T-helper 22 cell (primary cell): Measurements from ENCODE around the gene TAS2R41.

Source experiments
- DNase-seq: peaks from one replicate; pipeline ENCODE4 v3.0.0-alpha.2; 2020; ENCODE audit warnings: low read depth

Gene TAS2R41

GRCh38 chr7:143477501-143478150 lies at the start of gene TAS2R41:
Gene TAS2R41, plus strand, starts transcription at chr7:143477873. Its CDS starts 0 bp downstream, at chr7:143477873.
- DNase-seq, result no peak

GRCh38 chr7:143429770-143430698 lies 47.6 kb upstream of the TAS2R41 start:
- DNase-seq, result no peak

- no peak for DNase-seq
Observed at GRCh38 chr7:143431109-143431508, 46.6 kb upstream of the TAS2R41 start.

GRCh38 chr7:143433759-143434158 lies 43.9 kb upstream of the TAS2R41 start:
- DNase-seq, result no peak

- DNase-seq, result no peak
Observed at GRCh38 chr7:143434660-143435059, 43.0 kb upstream of the TAS2R41 start.

- no peak for DNase-seq
Observed at GRCh38 chr7:143435266-143435665, 42.4 kb upstream of the TAS2R41 start.

- DNase-seq, result no peak
Observed at GRCh38 chr7:143436325-143436946, 41.2 kb upstream of the TAS2R41 start.

- DNase-seq, result no peak
Observed at GRCh38 chr7:143437578-143437977, 40.1 kb upstream of the TAS2R41 start.

- DNase-seq, result no peak
Observed at GRCh38 chr7:143439866-143440265, 37.8 kb upstream of the TAS2R41 start.

- DNase-seq, result no peak
Observed at GRCh38 chr7:143443153-143443552, 34.5 kb upstream of the TAS2R41 start, which contains the start of gene TAS2R60. Gene TAS2R60, plus strand, starts transcription at chr7:143443453. Its CDS starts 0 bp downstream, at chr7:143443453.

- no peak for DNase-seq
Observed at GRCh38 chr7:143444063-143444782, 33.5 kb upstream of the TAS2R41 start.

GRCh38 chr7:143444785-143445184 lies 32.9 kb upstream of the TAS2R41 start:
- DNase-seq, result no peak

- DNase-seq, result no peak
Observed at GRCh38 chr7:143447466-143447865, 30.2 kb upstream of the TAS2R41 start.

- DNase-seq, result no peak
Observed at GRCh38 chr7:143448429-143448828, 29.2 kb upstream of the TAS2R41 start.

- no peak for DNase-seq
Observed at GRCh38 chr7:143449793-143450192, 27.9 kb upstream of the TAS2R41 start.

GRCh38 chr7:143451122-143451521 lies 26.6 kb upstream of the TAS2R41 start:
- DNase-seq, result no peak

- DNase-seq, result no peak
Observed at GRCh38 chr7:143451746-143452145, 25.9 kb upstream of the TAS2R41 start.

GRCh38 chr7:143452495-143452894 lies 25.2 kb upstream of the TAS2R41 start:
- DNase-seq, result no peak

GRCh38 chr7:143454091-143454680 lies 23.5 kb upstream of the TAS2R41 start:
- no peak for DNase-seq

- no peak for DNase-seq
Observed at GRCh38 chr7:143455491-143455890, 22.2 kb upstream of the TAS2R41 start.

- no peak for DNase-seq
Observed at GRCh38 chr7:143455942-143456341, 21.7 kb upstream of the TAS2R41 start.
